Measurements from ENCODE around the gene NPLOC4.

Gene NPLOC4

GRCh38 chr17:81551458-81552243 lies 85.3 kb downstream of the NPLOC4 start:
- TF ChIP-seq TAF1 (IDR thresholded peaks at IDR 0.05; ENCODE audit: borderline replicate concordance, insufficient read depth, low read length) (0 out of 2 replicates have a peak, but pooled peaks have one; percentile 58), SIN3A (IDR thresholded peaks at IDR 0.05; ENCODE audit: borderline replicate concordance, insufficient read depth, low read length) (peak; percentile 53; the same call in 1 of the 2 replicates), POLR2AphosphoS5 (IDR thresholded peaks at IDR 0.05; ENCODE audit: low read depth, low read length) (peak; percentile 34; the same call in 1 of the 2 replicates), REST (IDR thresholded peaks at IDR 0.05; ENCODE audit: insufficient read depth in 1 of 2, low read depth in 2 of 2, low read length in 2 of 2) (no peak), FOXP2 (optimal IDR thresholded peaks at IDR 0.05; ENCODE audit: borderline replicate concordance, extremely low read depth, extremely low read length, insufficient read depth) (no peak)

GRCh38 chr17:81550830-81551457 lies 86.0 kb downstream of the NPLOC4 start:
- TF ChIP-seq POLR2AphosphoS5 (IDR thresholded peaks at IDR 0.05; ENCODE audit: low read depth, low read length) (no peak), SIN3A (IDR thresholded peaks at IDR 0.05; ENCODE audit: borderline replicate concordance, insufficient read depth, low read length) (no peak), REST (IDR thresholded peaks at IDR 0.05; ENCODE audit: insufficient read depth in 1 of 2, low read depth in 2 of 2, low read length in 2 of 2) (no peak), TAF1 (IDR thresholded peaks at IDR 0.05; ENCODE audit: borderline replicate concordance, insufficient read depth, low read length) (no peak), FOXP2 (optimal IDR thresholded peaks at IDR 0.05; ENCODE audit: borderline replicate concordance, extremely low read depth, extremely low read length, insufficient read depth) (no peak)

GRCh38 chr17:81550285-81550684 lies 86.6 kb downstream of the NPLOC4 start:
- TF ChIP-seq POLR2AphosphoS5 (IDR thresholded peaks at IDR 0.05; ENCODE audit: low read depth, low read length): no peak
- no peak for TF ChIP-seq SIN3A (IDR thresholded peaks at IDR 0.05; ENCODE audit: borderline replicate concordance, insufficient read depth, low read length)
- TF ChIP-seq TAF1 (IDR thresholded peaks at IDR 0.05; ENCODE audit: borderline replicate concordance, insufficient read depth, low read length): no peak
- TF ChIP-seq REST (IDR thresholded peaks at IDR 0.05; ENCODE audit: insufficient read depth in 1 of 2, low read depth in 2 of 2, low read length in 2 of 2): no peak
- TF ChIP-seq FOXP2 (optimal IDR thresholded peaks at IDR 0.05; ENCODE audit: borderline replicate concordance, extremely low read depth, extremely low read length, insufficient read depth): no peak

- TF ChIP-seq POLR2AphosphoS5 (IDR thresholded peaks at IDR 0.05; ENCODE audit: low read depth, low read length) (no peak), SIN3A (IDR thresholded peaks at IDR 0.05; ENCODE audit: borderline replicate concordance, insufficient read depth, low read length) (no peak)
Measured at GRCh38 chr17:81549826-81550225, 87.1 kb downstream of the NPLOC4 start.

- no peak for TF ChIP-seq SIN3A (IDR thresholded peaks at IDR 0.05; ENCODE audit: borderline replicate concordance, insufficient read depth, low read length)
- no peak for TF ChIP-seq TAF1 (IDR thresholded peaks at IDR 0.05; ENCODE audit: borderline replicate concordance, insufficient read depth, low read length)
- TF ChIP-seq FOXP2 (optimal IDR thresholded peaks at IDR 0.05; ENCODE audit: borderline replicate concordance, extremely low read depth, extremely low read length, insufficient read depth): no peak
- no peak for TF ChIP-seq REST (IDR thresholded peaks at IDR 0.05; ENCODE audit: insufficient read depth in 1 of 2, low read depth in 2 of 2, low read length in 2 of 2)
- TF ChIP-seq POLR2AphosphoS5 (IDR thresholded peaks at IDR 0.05; ENCODE audit: low read depth, low read length): no peak
Measured at GRCh38 chr17:81549031-81549557, 87.8 kb downstream of the NPLOC4 start.
